GM21529 (cell line): ENCODE measurements around the gene FBXO47.

Source experiments
- ATAC-seq: cut with Tn5 transposase; IDR thresholded peaks from one replicate; pipeline ENCODE4 v1.9.1; 2021; ENCODE audit not compliant: unreplicated experiment

Gene FBXO47

DNA sequence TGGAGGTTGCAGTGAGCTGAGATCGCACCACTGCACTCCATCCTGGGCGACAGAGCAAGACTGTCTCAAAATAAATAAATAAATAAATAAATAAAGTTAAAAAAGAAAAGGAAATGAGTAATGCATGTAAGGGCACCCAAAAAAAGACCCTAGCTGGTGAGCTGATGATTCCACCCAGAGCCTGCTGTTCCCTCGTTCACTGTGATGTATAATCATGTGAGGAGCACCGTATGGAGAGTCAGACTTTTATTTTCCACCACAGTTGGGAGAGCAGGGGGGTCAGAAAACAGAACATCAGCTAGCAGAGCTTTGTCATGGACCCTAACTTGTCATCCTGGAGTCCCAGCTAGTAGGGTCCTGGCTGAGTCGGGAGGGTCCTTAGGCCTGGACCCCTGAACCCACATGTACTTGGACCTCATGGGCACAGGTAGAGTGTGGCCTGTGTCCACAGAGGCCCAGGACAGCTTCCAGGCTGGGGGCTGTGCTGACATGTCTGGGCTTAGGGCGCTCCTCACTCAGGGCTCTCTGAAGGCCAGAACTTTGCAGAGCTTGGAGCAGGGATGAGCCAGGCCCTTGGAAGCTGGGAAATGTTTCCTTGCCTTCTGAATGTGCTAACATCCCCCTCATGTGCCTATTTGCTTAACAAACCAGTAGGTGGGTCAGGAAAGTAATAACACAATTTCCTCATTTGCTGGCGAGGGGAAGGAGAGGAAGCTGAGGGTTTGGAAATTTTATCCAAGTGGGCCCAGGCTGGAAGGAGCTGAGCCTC lies 60.6 kb downstream of the FBXO47 start:
- no peak for ATAC-seq

DNA sequence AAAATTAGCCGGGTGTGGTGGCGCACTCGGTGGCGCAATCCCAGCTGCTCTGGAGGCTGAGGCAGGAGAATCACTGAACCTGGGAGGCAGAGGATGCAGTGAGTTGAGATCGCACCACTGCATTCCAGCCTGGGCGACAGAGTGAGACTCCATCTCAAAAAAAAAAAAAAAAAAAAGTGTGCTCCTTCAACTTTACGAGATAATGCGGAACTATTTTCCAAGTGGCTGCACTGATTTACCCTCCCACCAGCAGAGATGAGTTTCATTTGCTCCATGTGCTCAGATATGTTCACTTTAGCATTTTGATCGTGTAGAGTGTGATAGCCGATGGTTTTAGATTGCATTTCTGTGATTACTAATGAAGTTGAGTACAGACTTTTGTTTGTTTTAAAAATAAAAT lies 61.8 kb downstream of the FBXO47 start:
- no peak for ATAC-seq

DNA sequence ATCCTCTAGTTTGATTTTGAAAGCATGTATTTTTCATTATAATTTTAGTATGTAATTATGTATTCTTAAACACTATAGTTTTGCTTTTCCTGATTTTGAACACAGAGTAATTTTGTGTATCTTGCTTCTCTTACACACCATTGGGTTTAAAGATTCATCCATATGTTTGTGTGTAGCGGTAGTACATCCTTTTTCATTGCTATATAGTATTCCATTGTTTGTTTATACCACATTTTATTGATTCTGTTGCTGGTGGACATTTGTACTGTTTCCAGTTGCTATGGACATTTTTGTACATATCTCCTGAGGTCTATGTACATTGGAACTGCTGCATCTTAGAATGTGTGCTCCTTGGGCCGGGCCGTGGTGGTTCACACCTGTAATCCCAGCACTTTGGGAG lies 62.3 kb downstream of the FBXO47 start:
- no peak for ATAC-seq

DNA sequence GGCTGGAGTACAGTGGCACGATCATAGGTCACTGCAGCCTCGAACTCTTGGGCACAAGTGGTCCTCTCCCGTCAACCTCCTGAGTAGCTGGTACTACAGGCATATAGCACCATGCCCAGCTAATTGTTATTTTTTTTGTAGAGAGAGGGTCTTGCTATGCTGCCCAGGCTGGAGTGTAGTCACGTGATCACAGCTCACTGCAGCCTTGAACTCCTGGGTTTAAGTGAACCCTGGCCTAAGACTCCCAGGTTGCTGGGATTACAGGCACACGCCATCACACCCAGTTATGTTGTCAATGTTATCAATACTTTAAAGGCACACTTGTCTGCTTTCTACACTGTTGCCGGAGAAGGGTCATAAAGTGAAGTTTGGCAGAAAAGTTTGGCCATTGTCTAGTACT lies 63.8 kb downstream of the FBXO47 start:
- no peak for ATAC-seq

DNA sequence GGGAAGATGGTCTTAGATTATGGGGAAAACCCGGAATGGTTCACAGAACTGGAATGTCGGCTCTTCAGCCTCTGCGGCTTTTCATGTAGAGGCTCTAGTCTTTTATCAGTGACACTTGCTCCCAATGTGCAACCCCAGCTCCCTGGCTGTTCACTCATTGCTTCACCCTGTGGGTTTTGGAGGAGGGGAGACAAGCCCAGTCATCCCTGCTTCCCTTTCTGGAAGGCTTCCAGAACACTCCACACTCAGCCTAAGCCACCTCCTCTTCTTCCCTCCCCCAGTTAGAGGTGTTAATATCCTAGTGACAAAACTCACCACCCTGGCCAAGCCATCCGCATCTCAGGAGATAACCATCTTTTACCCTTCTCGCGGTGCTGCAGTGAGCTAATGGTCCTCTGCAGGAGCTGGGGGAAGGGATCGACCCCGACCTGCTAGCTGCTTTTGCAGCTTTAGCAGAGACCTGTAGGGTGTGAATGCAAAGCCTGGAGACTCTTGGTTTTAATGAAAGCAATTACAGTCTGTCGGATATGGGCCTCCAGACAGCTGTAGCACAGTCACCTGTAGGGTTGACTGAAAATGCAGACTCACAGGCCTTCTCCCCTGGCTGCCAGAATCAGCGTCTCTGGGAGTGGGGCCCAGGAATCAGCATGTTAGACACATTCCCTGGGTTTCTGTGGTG lies 66.1 kb downstream of the FBXO47 start:
- ATAC-seq: no peak

DNA sequence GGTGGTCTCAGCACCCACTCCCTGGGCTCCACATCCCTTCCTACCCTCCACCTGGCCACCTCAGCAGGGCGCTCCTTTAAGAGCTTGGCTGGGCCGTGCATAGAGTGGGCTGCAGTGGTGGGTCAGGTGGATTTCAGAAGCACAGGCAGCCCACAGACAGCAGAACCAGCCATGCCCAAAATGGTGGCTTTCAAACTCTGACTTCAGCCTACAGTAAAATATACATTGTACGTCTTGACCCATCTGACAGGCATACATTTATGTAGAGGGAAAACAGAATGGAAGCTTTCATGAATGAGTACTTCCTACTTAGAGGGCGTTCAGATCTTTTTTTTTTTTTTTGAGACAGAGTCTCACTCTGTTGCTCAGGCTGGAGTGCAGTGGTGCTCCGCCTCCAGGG lies 67.8 kb downstream of the FBXO47 start:
- ATAC-seq: no peak

DNA sequence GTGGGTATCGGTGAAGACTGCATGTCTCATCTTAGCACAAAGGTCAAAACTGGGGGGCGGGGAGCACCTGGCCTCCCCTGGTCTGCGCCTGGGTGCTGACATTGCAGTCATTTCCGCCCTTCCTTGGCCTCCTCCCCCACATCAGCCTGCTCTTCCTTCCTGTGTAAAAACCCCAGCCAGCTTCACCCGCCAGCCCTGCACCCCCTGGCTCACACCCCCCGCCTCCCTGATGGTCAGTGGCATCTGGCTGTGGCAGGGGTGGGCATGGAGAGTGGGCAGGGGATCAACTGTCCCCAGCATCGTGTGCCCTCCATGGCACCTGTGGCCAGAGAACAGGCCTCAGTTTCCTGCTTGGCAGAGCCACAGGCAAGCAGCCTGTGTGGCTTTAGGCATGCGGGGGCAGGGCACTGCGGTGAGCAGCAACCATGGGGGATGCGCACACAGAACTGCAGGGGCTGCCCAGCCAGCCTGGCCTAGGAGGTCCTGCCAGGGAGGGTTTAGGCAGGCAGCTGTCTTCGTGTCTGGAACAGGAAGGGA lies 68.3 kb downstream of the FBXO47 start:
- ATAC-seq: peak; percentile 83

DNA sequence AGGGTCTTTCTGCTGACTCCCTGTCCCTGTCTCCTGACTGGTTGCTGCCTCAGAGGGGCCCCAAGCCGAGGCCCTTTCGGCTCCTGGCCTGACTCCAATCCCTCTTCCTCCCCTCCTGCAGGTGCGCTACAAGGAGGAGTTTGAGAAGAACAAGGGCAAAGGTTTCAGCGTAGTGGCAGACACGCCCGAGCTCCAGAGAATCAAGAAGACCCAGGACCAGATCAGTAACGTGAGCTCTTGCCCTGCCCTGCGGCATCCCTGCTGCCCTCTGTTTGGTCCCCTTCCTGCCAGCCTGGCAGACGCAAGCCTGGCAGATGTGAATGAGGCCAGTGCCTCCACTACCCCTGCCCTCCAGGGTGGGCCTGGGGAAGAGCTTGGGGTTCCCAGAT lies 68.9 kb downstream of the FBXO47 start:
- peak; percentile 14 for ATAC-seq

DNA sequence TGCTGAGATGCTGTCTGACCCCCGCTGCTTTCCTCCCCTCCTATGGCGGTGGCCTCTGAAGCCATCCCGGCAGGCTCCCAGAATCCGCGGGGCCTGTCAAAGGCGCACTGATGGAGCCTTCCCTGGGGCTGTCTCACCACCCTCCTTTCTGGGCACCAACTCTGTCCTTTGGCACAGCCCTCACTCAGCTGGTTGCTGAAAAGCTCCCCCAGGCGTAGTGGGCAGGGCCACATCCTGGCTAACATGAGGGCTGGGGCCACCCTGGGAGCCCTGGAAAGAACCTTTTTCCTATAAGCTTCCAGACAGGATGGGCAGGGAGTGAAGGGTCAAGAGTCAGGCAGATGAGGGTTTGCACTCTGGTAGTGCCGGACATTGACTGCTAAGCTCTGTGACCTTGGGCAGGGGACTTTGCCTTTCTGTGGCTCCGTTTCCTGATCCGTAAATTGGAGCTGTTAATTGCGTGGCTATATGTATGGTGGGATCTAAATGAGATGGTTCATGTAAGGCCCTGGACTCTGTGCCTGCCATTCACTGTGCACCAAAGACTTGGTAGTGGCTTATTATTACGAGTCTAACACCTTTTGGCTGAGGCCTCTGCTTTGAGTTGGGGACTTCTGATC lies 69.4 kb downstream of the FBXO47 start:
- ATAC-seq: no peak

DNA sequence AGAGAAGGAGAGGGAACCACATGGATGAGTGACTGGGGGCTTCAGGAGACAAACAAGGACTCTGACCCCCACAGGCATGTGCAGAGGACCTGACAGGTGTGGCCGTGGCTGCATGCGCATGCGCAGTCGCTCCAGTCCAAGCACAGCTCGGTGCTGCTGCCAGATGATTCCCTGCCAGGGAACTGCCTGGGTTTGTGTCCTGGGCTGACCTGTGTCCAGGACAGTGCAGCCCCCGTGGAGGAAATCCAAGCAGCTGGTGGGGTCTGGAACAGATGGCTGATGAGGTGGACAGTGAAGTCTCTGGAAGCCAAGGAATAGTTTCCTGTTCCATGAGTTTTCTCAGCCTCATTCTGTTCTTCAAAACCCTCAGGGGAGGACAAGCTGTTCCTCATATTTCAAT lies 70.0 kb downstream of the FBXO47 start:
- ATAC-seq: no peak

DNA sequence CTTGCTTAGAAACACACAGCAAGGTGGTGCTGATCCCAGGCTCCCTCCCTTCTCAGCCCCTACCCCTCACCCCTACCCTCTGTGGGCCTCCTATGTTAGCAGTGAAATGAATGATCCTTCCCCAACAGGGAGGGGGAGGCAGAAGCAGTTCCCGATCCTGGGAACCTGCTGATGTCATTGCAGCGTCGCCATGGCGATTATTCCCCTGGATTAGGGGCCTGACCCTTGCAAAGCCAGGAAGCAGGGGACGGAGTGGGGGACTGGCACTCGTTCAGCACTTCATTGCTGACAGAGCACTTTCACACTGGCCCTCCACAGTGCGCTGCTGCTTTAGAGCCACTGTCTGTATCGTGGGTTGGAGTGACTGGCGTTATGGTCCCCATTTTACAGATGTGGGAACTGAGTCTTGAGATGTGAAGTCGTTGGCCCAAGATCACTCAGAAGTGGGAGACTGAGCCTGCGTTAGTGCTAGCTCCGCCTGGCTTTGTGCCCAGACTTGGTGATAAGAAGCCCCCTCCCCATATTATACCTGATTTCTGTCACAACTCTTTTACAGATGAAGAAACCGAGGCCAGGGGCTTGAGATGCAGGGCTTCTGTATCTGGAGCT lies 70.8 kb downstream of the FBXO47 start:
- ATAC-seq: no peak

DNA sequence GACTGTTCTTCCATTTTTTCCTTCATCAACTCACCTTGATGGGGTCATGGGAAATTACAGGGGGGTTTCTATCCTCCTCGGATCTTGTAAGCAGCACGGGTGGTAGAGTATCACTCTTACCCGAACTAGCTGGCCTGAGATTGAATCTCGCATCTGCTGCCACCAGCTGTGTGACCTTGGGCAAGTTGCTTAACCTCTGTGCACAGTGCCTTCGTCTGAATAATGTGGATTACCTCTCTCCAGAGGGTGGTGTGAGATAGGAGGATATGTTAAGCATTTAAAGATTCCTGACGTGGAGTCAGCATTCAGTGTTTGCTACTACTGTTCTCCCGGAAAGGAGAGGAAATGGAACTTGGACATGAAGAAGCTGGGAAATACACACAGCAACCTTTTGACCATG lies 72.9 kb downstream of the FBXO47 start:
- ATAC-seq: no peak

DNA sequence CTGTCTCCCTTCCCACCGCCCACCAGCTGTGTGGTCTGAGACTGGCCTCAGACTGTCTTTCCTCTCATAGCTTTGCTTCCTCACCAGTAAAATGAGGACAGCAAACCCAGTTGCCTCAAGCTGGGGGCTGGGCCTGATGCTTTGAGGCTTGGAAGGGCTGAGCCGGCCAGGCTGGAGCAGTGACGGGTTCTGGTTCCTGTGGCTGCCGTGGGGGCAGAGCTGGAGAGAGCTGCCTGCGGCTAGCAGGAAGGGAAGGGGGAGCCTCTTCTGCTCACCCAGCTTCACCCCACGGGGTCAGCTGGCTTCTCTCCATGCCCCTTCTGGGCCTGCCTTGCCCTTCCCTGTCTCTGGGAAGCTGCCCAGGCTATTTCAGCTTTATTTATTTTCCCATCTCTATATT lies 73.6 kb downstream of the FBXO47 start:
- no peak for ATAC-seq

DNA sequence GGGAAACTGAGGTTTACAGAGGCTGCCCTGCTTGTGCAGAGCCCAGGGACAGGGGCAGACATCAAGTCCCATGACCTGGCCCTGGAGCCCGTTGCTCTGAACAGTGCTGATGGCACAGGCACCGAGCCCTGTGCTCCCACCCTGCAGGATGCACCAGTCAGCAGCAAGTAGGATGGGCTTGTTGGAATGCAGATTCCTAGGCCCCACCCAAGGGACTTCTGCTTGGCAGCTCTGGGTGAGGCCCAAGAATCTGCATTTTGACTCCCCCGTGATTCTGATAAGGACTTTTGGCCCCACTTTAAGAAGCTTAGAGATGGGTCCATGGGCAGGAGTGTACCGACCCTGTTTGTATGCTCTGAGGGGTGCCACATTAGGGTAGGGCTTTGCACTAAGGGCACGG lies 74.1 kb downstream of the FBXO47 start:
- ATAC-seq: no peak

DNA sequence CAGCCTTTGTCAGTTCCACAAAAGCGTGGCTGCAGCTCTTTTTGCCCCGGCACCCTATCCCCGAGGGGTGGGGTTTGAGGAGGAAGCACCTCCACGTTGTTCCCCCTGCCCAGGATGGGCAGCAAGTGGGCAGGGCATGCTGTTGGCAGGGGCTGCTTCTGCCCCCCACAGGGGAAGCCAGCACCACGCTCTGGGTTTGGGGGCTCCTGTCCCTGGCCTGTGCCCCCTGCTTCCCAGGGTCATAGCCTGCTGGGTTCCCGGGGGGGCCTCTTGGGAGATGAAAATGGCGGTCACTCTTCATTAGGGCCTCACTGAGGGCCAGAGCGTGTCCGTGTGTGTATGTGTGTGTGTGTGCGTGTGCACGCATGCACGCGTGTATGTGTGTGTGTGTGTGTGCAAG lies 74.6 kb downstream of the FBXO47 start:
- ATAC-seq: no peak

DNA sequence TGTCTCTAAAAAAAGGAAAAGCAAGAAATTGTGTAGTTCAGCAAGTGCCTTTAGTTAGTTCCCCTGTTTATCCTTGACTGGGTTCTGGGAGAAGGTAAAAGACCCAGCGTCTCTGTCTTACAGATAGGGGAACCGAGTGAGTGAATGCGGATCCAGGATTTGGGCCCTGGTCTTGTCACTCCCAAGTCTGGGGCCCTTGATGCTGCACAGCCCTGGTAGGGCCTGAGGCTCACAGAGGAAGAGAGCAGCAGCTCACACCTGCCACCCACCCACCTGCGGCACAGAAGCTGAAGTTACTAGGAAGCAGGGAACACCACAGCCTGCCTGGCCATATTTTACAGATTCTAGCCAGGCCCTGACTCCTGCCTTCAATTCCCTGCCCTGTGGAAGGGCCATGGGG lies 75.1 kb downstream of the FBXO47 start:
- no peak for ATAC-seq

DNA sequence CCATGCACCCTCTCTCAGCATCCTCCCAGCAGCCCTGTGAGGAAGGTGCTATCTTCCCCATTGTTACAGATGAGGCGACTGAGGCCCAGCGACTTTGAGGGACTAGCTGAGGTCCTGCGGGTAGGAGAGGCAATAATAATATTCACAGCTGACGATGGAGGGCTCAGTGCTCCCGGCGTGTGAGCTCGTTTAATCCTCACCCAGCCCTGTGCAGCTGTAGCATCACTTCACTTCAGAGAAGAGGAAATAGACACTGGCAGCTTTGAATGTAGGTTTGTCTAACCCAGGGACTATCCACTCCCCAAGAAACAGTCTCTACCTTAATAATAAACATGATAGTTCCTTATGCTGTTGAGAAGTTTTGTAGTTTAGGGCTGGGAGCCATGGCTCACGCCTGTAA lies 75.8 kb downstream of the FBXO47 start:
- ATAC-seq: no peak

DNA sequence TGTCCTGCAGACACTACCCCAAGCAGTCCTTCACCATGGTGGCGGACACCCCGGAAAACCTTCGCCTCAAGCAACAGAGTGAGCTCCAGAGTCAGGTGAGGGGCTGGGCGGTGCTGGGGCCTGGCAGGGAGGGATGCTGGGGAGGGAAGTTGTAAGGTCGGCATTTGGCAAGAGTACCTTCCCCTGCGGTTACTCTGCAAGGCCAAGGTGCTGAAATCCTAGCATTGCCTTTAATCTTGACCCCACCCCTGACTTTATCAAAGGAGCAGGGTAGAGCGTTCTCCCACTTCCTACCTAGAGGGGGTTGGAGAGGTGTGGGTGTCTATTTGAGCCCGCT lies 76.8 kb downstream of the FBXO47 start:
- ATAC-seq: no peak

DNA sequence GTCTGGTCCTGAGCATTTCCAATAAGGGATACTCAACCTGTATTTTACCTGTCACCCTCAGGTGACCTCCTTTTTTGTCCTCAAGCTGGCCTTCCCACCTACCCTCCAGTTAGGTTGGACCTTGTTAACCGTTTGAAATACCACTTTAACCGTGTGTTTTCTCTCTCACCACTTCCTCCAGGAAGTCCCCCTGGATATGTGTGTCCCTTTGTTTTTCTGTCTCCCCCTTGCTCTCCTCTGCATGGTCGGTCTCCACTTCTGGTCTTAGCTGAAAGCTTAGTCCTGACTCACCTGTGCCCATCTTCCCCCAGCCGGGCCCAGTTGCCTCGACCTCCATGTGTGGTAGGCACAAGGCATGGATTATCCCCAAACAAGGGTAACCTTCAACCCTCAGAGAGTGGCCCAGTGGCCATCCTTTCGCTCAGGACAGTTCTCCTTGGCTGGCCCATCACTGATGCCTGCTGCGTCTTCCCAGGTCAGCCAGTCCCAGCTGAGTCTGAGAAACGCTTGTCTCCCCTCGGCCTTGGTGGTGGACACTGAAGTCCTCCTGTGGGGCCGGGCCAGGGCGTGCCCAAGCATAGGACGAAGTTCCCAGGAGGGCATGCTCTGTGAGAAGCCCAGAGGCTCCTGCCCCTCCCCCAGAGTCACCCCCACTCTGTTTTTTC lies 77.3 kb downstream of the FBXO47 start:
- no peak for ATAC-seq

DNA sequence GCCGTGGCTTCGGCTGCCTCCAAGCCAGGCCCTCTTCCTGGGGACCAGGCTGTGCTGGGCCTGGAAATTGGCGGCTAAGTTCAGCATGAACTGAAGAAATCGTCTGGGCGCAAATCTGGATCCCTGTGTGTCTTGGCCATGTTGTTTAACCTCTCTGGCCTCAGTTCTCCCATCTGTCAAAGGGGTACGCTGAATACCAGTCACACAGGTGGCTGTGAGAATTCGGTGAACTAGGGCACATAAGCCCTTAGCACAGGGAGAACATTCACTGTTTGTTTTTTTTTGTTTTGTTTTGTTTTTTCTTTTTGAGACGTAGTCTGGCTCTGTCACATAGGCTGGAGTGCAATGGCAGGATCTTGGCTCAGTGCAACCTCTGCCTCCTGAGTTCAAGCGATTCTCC lies 78.4 kb downstream of the FBXO47 start:
- ATAC-seq: no peak

DNA sequence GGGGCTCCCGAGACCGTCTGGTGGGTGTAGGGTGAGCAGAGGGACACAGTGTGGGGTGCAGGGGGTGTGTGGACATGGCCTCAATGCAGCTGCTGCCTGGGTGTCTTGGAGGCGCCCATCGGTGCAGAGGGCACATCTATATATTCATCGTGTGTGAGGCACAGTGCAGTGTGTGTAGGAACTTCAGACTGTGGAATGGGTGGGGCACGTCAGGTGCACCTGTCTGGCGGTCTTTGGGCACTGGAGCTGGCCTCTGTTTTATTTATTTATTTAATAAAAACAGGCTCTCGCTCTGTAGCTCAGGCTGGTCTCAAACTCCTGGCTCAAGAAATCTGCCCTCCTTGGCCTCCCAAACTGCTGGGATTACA lies 80.6 kb downstream of the FBXO47 start:
- no peak for ATAC-seq
